Vagina (tissue), 2 donors: ENCODE measurements around the gene MAZ.

Source experiments
- POLR2AphosphoS5 ChIP-seq, 2 donors: sonication (generic); formaldehyde crosslinking; IDR thresholded peaks; one replicate each; pipeline ENCODE4 v1.9.0; 2017; ENCODE audit warnings: antibody characterized with exemption in 2 of 2, mild to moderate bottlenecking in 2 of 2, low read depth in 1 of 2; ENCODE audit not compliant: insufficient read depth in 1 of 2
- TF ChIP-seq, protein P1 (sequence below), 3 experiments: fragments of 450-650 bp in 2 of 3; fragments of 200-600 bp in 1 of 3; sonication (generic) in 1 of 3; IDR thresholded peaks; one replicate each; pipeline ENCODE4 v1.5.1; 2017 to 2019; ENCODE audit warnings: antibody characterized with exemption in 3 of 3, mild to moderate bottlenecking in 2 of 3, moderate library complexity in 2 of 3

DNA sequence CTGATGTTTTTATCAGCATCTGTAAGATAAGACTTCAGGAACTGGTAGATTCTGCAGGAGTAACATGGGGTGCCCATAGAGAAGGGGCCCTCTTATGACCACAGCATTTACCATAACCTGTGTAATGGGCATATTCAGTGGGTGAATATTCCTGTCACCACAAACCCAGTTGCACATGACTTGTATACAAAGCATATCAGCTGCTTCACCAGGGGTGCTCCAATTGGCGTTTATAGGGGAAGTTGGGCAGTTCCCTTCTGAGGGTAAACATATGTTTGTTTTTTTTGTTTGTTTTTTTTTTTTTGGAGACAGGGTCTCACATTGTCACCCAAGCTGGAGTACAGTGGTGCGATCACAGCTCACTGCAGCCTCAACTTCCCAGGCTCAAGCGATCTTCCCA is 39.8 kb upstream of the MAZ start:
- TF ChIP-seq, protein P1, sequence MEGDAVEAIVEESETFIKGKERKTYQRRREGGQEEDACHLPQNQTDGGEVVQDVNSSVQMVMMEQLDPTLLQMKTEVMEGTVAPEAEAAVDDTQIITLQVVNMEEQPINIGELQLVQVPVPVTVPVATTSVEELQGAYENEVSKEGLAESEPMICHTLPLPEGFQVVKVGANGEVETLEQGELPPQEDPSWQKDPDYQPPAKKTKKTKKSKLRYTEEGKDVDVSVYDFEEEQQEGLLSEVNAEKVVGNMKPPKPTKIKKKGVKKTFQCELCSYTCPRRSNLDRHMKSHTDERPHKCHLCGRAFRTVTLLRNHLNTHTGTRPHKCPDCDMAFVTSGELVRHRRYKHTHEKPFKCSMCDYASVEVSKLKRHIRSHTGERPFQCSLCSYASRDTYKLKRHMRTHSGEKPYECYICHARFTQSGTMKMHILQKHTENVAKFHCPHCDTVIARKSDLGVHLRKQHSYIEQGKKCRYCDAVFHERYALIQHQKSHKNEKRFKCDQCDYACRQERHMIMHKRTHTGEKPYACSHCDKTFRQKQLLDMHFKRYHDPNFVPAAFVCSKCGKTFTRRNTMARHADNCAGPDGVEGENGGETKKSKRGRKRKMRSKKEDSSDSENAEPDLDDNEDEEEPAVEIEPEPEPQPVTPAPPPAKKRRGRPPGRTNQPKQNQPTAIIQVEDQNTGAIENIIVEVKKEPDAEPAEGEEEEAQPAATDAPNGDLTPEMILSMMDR (IDR thresholded peaks at IDR 0.05), result no peak
- no peak for TF ChIP-seq POLR2AphosphoS5 (IDR thresholded peaks at IDR 0.05; ENCODE audit: insufficient read depth in 1 of 2, low read depth in 1 of 2)
